SK-N-SH (cell line): ENCODE data around the gene HMG20A. TPM values are rescaled to one million over a fixed set of nuclear protein-coding genes. Genes with fewer than 3 reads are reported as not detected.

Experiments
- CTCF ChIA-PET: fragments of 300-600, 350-600 bp; formaldehyde crosslinking; extraction: SDS; loops from one replicate; lab custom pipeline; 2021; lab: Yijun Ruan, JAX
- POLR2A ChIA-PET: fragments of 350-600 bp; sonication (Branson Sonifier 250); formaldehyde crosslinking; extraction: SDS; loops from one replicate; lab custom pipeline; 2020; ENCODE audit warnings: antibody characterized with exemption, inconsistent platforms; lab: Yijun Ruan, JAX
- DNase-seq: peaks from one replicate; pipeline ENCODE4 v3.0.0; 2012
- H2AFZ ChIP-seq: fragments of 200-600 bp; sonication (generic); 2 replicates; pipeline ENCODE4 v1.8.1; 2016; ENCODE audit warnings: antibody characterized with exemption, mild to moderate bottlenecking, low read depth
- H3F3A ChIP-seq: fragments of 200-600 bp; sonication (generic); replicated peaks from 2 replicates; pipeline ENCODE3; 2016; ENCODE audit warnings: antibody characterized with exemption, mild to moderate bottlenecking; ENCODE audit not compliant: insufficient read depth
- H3K27ac ChIP-seq, 2 experiments: fragments of 200-500 bp in 1 of 2; fragments of 200-600 bp in 1 of 2; sonication (Bioruptor generic) in 1 of 2; sonication (generic), shearing (Covaris generic) in 1 of 2; 2 replicates each; pipeline versions ENCODE4 v1.5.1 to v1.6.1; 2014 to 2016; ENCODE audit warnings: low read depth in 2 of 2, inconsistent platforms in 1 of 2, low read length in 1 of 2, mild to moderate bottlenecking in 1 of 2, mixed read lengths in 1 of 2
- H3K27me3 ChIP-seq: fragments of 200-600 bp; sonication (generic), shearing (Covaris generic); 2 replicates; pipeline ENCODE4 v1.6.1; 2016; ENCODE audit warnings: mixed run types; ENCODE audit not compliant: insufficient read depth
- H3K36me3 ChIP-seq, 2 experiments: fragments of 200-500 bp in 1 of 2; fragments of 200-600 bp in 1 of 2; sonication (Bioruptor generic) in 1 of 2; sonication (generic) in 1 of 2; replicated peaks in 1 of 2; 2 replicates each; pipeline versions ENCODE3 to v1.5.1; 2014 to 2016; ENCODE audit warnings: low read length in 1 of 2, mild to moderate bottlenecking in 1 of 2; ENCODE audit not compliant: insufficient read depth in 2 of 2, control insufficient read depth in 1 of 2
- H3K4me1 ChIP-seq, 2 experiments: fragments of 200-500 bp in 1 of 2; fragments of 200-600 bp in 1 of 2; sonication (Bioruptor generic) in 1 of 2; sonication (generic), shearing (Covaris generic) in 1 of 2; 2 replicates each; pipeline versions ENCODE4 v1.5.1 to v1.6.1; 2014 to 2016; ENCODE audit warnings: low read depth in 1 of 2, low read length in 1 of 2, mixed run types in 1 of 2; ENCODE audit not compliant: insufficient read depth in 2 of 2, control insufficient read depth in 1 of 2
- H3K4me2 ChIP-seq: fragments of 200-600 bp; sonication (generic), shearing (Covaris generic); 2 replicates; pipeline ENCODE4 v1.6.1; 2017; ENCODE audit warnings: mixed run types
- H3K4me3 ChIP-seq, 2 experiments: fragments of 200-500 bp in 1 of 2; fragments of 200-600 bp in 1 of 2; sonication (Bioruptor generic) in 1 of 2; sonication (generic), shearing (Covaris generic) in 1 of 2; 2 replicates each; pipeline versions ENCODE4 v1.5.1 to v1.8.1; 2014 to 2016; ENCODE audit warnings: low read depth in 2 of 2, inconsistent platforms in 1 of 2, low read length in 1 of 2, mild to moderate bottlenecking in 1 of 2, mixed read lengths in 1 of 2, moderate library complexity in 1 of 2
- H3K79me2 ChIP-seq: fragments of 200-600 bp; sonication (generic); 2 replicates; pipeline ENCODE4 v1.8.1; 2017; ENCODE audit warnings: mild to moderate bottlenecking; ENCODE audit not compliant: insufficient read depth
- H3K9ac ChIP-seq: fragments of 200-600 bp; sonication (generic); 2 replicates; pipeline ENCODE4 v1.6.1; 2017; ENCODE audit warnings: mixed run types
- H3K9me2 ChIP-seq: fragments of 200-600 bp; sonication (generic); 2 replicates; pipeline ENCODE4 v1.6.1; 2017; ENCODE audit warnings: mixed run types
- H3K9me3 ChIP-seq: fragments of 200-600 bp; sonication (generic); 2 replicates; pipeline ENCODE4 v1.6.1; 2017; ENCODE audit warnings: mixed run types, mild to moderate bottlenecking, moderate library complexity
- H4K20me1 ChIP-seq: fragments of 200-600 bp; sonication (generic); 2 replicates; pipeline ENCODE4 v1.6.1; 2017; ENCODE audit warnings: mild to moderate bottlenecking, mixed run types; ENCODE audit not compliant: insufficient read depth
- EP300 ChIP-seq, 2 experiments: IDR thresholded peaks; 2 replicates each; pipeline versions ENCODE4 v1.4.0 to v1.6.1; 2012; ENCODE audit warnings: borderline replicate concordance in 1 of 2, low read depth in 1 of 2, low read length in 1 of 2
- EZH2phosphoT487 ChIP-seq: fragments of 200-600 bp; sonication (generic); IDR thresholded peaks from 2 replicates; pipeline ENCODE4 v1.6.1; 2017; ENCODE audit warnings: low read depth, mixed run types, mild to moderate bottlenecking, antibody characterized with exemption, moderate library complexity, borderline replicate concordance
- FOSL2 ChIP-seq: IDR thresholded peaks from 2 replicates; pipeline ENCODE4 v1.4.0; 2012; ENCODE audit warnings: low read depth, mild to moderate bottlenecking, moderate library complexity, borderline replicate concordance
- GATA2 ChIP-seq: sonication (generic); formaldehyde crosslinking; IDR thresholded peaks from 2 replicates; pipeline ENCODE4 v1.5.0; 2020; ENCODE audit warnings: mild to moderate bottlenecking, missing genetic modification reagents
- JUND ChIP-seq: IDR thresholded peaks from 2 replicates; pipeline ENCODE4 v1.4.0; 2012
- MEF2A ChIP-seq: IDR thresholded peaks from 2 replicates; pipeline ENCODE4 v1.4.0; 2012; ENCODE audit warnings: low read depth, borderline replicate concordance
- NFIC ChIP-seq: IDR thresholded peaks from 2 replicates; pipeline ENCODE4 v1.4.0; 2012; ENCODE audit warnings: borderline replicate concordance
- NRF1 ChIP-seq: IDR thresholded peaks from 2 replicates; pipeline ENCODE4 v1.6.1; 2012; ENCODE audit warnings: low read depth, mild to moderate bottlenecking, low read length
- POLR2AphosphoS5 ChIP-seq: IDR thresholded peaks from 2 replicates; pipeline ENCODE4 v1.6.1; 2012; ENCODE audit warnings: low read depth, low read length
- RAD21 ChIP-seq: IDR thresholded peaks from 2 replicates; pipeline ENCODE4 v1.6.1; 2012; ENCODE audit warnings: mild to moderate bottlenecking, low read length
- RCOR1 ChIP-seq: fragments of 150-350 bp; IDR thresholded peaks from 2 replicates; pipeline ENCODE4 v1.6.1; 2017; ENCODE audit warnings: antibody characterized with exemption, low read length
- RFX5 ChIP-seq: IDR thresholded peaks from 2 replicates; pipeline ENCODE4 v1.6.1; 2012; ENCODE audit warnings: mild to moderate bottlenecking, improper control_type of control experiment, low read length
- SIN3A ChIP-seq: IDR thresholded peaks from 2 replicates; pipeline ENCODE4 v1.6.1; 2012; ENCODE audit warnings: low read depth, mild to moderate bottlenecking, low read length, moderate library complexity, borderline replicate concordance
- SMC3 ChIP-seq: IDR thresholded peaks from 2 replicates; pipeline ENCODE4 v1.6.1; 2012; ENCODE audit warnings: low read depth, low read length, improper control_type of control experiment
- TAF1 ChIP-seq: IDR thresholded peaks from 2 replicates; pipeline ENCODE4 v1.6.1; 2012; ENCODE audit warnings: low read depth, mild to moderate bottlenecking, low read length, moderate library complexity, borderline replicate concordance
- TCF12 ChIP-seq: IDR thresholded peaks from 2 replicates; pipeline ENCODE4 v1.4.0; 2012
- TEAD4 ChIP-seq: IDR thresholded peaks from 2 replicates; pipeline ENCODE4 v1.4.0; 2012; ENCODE audit warnings: mild to moderate bottlenecking, borderline replicate concordance; ENCODE audit not compliant: insufficient read depth
- YY1 ChIP-seq: IDR thresholded peaks from 2 replicates; pipeline ENCODE4 v1.4.0; 2012; ENCODE audit warnings: low read depth, mild to moderate bottlenecking
- WGBS: methylation state at CpG from one replicate; pipeline ENCODE4 v1.1.6; 2017; ENCODE audit warnings: low lambda C conversion rate; 5-methylcytosine and 5-hydroxymethylcytosine counted together
- polyA plus RNA-seq, 3 experiments: library from polyadenylated mRNA; depleted of rRNA; stranded (reverse); fragments of >200 nt; gene quantifications; 2 replicates each; pipeline ENCODE4 v1.2.3, GENCODE V29; 2012
- TF ChIP-seq, protein P1 (sequence below): IDR thresholded peaks from 2 replicates; pipeline ENCODE4; 2012
- TF ChIP-seq, protein P2 (sequence below): IDR thresholded peaks from 2 replicates; pipeline ENCODE4 v1.4.0; 2012; ENCODE audit warnings: low read depth, borderline replicate concordance
- TF ChIP-seq, protein P3 (sequence below): IDR thresholded peaks from 2 replicates; pipeline ENCODE4 v1.6.1; 2012; ENCODE audit warnings: mild to moderate bottlenecking, low read depth, low read length, moderate library complexity

Gene HMG20A
- polyA plus RNA-seq, 1 of the 3 experiments (the other 2 are of a cell fraction) = 27.7 TPM

DNA sequence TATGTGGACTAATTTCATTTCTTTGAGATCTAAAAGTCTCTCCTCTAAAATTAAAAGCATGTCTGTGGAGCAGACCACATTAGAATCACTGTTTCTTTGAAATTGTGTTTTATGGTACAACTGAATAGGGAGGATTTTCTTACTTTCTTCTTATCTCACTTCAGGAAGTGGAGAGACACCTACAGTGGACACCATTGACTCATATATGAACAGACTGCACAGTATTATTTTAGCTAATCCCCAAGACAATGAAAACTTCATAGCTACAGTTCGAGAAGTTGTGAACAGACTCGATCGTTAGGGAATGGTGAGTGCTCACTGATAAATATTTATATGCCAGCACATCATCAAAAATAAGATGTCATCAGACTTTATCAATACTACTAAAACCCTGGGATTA is 58.3 kb downstream of the HMG20A start:
- no peak for DNase-seq
- TF ChIP-seq SIN3A (no peak), MEF2A (no peak), RCOR1 (no peak), JUND (no peak), TEAD4 (no peak), RFX5 (no peak), RAD21 (no peak), NFIC (no peak), TCF12 (no peak), POLR2AphosphoS5 (no peak), TAF1 (no peak)
- Histone ChIP-seq H3K27ac (no peak overlapping the region), H3K79me2 (no peaks in the 10 kb centered on the region), H3K27me3 (no peaks in the 10 kb centered on the region), H3K4me2 (no peak overlapping the region), H3K36me3 (peaks cover 47 to 54% of the 10 kb centered on the region in 2 experiments), H3K9ac (no peak overlapping the region), H2AFZ (no peak overlapping the region), H4K20me1 (no peaks in the 10 kb centered on the region), H3K4me3 (no peak overlapping the region), H3F3A (peaks cover 27% of the 10 kb centered on the region), H3K9me2 (no peaks in the 10 kb centered on the region), H3K9me3 (no peaks in the 10 kb centered on the region), H3K4me1 (peaks cover 4 to 33% of the 10 kb centered on the region in 2 experiments)
- ChIA-PET POLR2A (no interaction called here), CTCF (interaction anchor here (1.2 to 4.6 kb wide), 5 partner anchors 8 to 360 kb away, joined by 3 to 16 read pairs (median 4); no protein-coding TSS in a partner anchor)
- 100% methylated on average over 3 of the region's 3 CpGs for WGBS

DNA sequence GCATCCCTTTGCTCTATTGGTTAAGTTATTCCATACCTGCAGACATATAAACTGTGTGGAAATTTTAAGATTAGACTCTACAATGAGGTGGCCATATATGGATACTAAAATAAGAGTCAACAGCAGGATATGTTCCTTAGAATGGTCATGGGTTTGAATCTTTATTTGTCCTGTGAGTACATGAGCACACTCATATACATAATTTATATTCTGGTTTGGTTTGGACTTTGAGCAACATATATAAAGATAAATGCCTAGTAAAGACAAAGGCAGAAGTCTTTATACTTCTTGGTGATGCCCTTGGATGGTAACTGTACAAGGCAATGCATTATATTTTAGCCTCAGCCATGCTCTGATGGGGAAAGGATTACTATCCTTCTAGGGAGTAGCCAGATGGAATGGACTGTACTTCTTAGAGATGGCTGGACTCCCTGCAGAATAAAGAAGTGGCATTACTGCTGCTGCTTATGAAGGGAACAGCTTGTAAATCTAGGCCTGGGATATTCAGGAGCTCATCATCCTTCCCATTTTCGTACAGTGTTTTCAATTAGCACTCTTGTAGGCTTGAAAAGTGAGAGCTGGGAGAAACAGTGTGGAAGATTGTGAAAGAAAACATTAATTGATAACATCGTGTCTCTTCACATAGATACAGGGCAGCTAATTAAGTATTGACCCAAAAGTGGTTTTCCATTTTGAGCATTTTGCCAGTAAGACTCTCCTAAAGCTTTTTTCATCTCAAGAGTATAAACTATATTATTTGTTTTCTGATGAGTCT is 60.4 kb downstream of the HMG20A start:
- no peaks in the 10 kb centered on the region for H3K27me3 ChIP-seq
- 89% methylated on average over 2 of the region's 2 CpGs for WGBS
- H3K4me3 ChIP-seq = no peak overlapping the region
- H3K9me3 ChIP-seq = no peaks in the 10 kb centered on the region
- DNase-seq = no peak
- peak overlapping the region; percentile 63; the same call in 1 of the 2 replicates for H3K4me2 ChIP-seq
- H3K9me2 ChIP-seq = no peaks in the 10 kb centered on the region
- peaks cover 4 to 44% of the 10 kb centered on the region in 2 experiments for H3K4me1 ChIP-seq
- no peak overlapping the region for H2AFZ ChIP-seq
- CTCF ChIA-PET = interaction anchor here (0.6 to 4.6 kb wide), 3 partner anchors 16 to 1046 kb away, joined by 3 to 16 read pairs (median 4); no protein-coding TSS in a partner anchor
- H3K36me3 ChIP-seq = peaks cover 46 to 58% of the 10 kb centered on the region in 2 experiments
- no peak for TF ChIP-seq TAF1
- no peak for TF ChIP-seq SIN3A
- no peak for TF ChIP-seq FOSL2
- TF ChIP-seq GATA2 (CRISPR knock-in tag) = no peak
- no peak for TF ChIP-seq JUND
- TF ChIP-seq RCOR1 = no peak
- TF ChIP-seq, protein P1, sequence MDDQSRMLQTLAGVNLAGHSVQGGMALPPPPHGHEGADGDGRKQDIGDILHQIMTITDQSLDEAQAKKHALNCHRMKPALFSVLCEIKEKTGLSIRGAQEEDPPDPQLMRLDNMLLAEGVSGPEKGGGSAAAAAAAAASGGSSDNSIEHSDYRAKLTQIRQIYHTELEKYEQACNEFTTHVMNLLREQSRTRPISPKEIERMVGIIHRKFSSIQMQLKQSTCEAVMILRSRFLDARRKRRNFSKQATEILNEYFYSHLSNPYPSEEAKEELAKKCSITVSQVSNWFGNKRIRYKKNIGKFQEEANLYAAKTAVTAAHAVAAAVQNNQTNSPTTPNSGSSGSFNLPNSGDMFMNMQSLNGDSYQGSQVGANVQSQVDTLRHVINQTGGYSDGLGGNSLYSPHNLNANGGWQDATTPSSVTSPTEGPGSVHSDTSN = no peak
- TF ChIP-seq, protein P2, sequence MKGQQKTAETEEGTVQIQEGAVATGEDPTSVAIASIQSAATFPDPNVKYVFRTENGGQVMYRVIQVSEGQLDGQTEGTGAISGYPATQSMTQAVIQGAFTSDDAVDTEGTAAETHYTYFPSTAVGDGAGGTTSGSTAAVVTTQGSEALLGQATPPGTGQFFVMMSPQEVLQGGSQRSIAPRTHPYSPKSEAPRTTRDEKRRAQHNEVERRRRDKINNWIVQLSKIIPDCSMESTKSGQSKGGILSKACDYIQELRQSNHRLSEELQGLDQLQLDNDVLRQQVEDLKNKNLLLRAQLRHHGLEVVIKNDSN = no peak
- TF ChIP-seq RAD21 = no peak
- no peak for TF ChIP-seq TEAD4
- no peak for TF ChIP-seq EP300 (IDR thresholded peaks at IDR 0.05; ENCODE audit: borderline replicate concordance in 1 of 2, low read depth in 1 of 2, low read length in 1 of 2)
- TF ChIP-seq, protein P3, sequence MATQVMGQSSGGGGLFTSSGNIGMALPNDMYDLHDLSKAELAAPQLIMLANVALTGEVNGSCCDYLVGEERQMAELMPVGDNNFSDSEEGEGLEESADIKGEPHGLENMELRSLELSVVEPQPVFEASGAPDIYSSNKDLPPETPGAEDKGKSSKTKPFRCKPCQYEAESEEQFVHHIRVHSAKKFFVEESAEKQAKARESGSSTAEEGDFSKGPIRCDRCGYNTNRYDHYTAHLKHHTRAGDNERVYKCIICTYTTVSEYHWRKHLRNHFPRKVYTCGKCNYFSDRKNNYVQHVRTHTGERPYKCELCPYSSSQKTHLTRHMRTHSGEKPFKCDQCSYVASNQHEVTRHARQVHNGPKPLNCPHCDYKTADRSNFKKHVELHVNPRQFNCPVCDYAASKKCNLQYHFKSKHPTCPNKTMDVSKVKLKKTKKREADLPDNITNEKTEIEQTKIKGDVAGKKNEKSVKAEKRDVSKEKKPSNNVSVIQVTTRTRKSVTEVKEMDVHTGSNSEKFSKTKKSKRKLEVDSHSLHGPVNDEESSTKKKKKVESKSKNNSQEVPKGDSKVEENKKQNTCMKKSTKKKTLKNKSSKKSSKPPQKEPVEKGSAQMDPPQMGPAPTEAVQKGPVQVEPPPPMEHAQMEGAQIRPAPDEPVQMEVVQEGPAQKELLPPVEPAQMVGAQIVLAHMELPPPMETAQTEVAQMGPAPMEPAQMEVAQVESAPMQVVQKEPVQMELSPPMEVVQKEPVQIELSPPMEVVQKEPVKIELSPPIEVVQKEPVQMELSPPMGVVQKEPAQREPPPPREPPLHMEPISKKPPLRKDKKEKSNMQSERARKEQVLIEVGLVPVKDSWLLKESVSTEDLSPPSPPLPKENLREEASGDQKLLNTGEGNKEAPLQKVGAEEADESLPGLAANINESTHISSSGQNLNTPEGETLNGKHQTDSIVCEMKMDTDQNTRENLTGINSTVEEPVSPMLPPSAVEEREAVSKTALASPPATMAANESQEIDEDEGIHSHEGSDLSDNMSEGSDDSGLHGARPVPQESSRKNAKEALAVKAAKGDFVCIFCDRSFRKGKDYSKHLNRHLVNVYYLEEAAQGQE = no peak
- no peak for TF ChIP-seq EZH2phosphoT487
- no peak for TF ChIP-seq YY1
- no peak for TF ChIP-seq NRF1
- no peak for TF ChIP-seq SMC3
- TF ChIP-seq TCF12 = no peak
- no peak overlapping the region for H3K9ac ChIP-seq
- peak overlapping the region; percentile 43 to 74; a peak in 3 of 4 replicates for H3K27ac ChIP-seq
- H3F3A ChIP-seq = peaks cover 28% of the 10 kb centered on the region
- H4K20me1 ChIP-seq = no peaks in the 10 kb centered on the region
- POLR2A ChIA-PET = no interaction called here
- H3K79me2 ChIP-seq = no peaks in the 10 kb centered on the region
